ENCODE results near the gene BIRC5. TPM values are rescaled to one million over a fixed set of nuclear protein-coding genes. Genes with fewer than 3 reads are reported as not detected.
A peak's percentile ranks its signal among the peaks of the same experiment; 100 is the strongest.

BIRC5 gene
- total RNA-seq, 3 donors from 2014 or later: 2.4 to 22.4 (median 4.7) TPM

DNA sequence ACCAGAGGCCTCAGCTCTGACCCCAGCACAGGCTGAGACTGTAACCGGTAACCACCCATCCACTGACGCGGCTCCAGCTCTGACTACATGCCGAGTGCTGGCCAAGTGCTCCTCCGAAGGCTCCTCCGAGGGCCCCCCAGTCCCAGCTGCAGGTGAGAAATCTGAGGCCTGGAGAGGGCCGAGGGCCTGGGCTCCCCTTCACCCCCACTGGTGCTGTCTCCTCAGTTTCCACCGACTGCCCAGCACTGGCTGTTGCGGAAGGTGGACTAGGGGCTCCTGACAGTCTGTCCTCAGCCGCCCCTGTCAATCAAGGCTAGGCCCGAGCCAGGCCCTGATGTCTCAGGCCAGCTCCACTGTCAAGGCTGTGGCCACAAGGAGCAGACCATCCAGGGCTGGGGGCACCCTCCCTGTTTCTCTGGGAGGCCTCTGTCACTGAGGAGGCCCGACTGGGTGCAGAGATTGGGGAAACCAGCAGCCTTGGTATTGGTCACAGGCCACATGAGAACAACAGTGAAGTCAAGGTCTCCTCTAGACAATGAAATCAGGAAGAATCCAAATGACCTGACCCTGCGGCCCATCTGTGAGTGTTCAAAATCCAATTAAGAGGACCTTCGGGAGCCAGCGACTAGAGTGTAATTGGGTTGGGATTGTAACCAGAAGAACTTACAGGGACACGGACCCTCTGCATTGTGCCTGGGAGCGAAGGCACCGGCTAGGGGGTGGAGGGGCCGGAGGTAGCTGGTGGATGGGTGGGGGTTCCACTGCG lies 22.5 kb downstream of the BIRC5 start:
- no peak for ATAC-seq

DNA sequence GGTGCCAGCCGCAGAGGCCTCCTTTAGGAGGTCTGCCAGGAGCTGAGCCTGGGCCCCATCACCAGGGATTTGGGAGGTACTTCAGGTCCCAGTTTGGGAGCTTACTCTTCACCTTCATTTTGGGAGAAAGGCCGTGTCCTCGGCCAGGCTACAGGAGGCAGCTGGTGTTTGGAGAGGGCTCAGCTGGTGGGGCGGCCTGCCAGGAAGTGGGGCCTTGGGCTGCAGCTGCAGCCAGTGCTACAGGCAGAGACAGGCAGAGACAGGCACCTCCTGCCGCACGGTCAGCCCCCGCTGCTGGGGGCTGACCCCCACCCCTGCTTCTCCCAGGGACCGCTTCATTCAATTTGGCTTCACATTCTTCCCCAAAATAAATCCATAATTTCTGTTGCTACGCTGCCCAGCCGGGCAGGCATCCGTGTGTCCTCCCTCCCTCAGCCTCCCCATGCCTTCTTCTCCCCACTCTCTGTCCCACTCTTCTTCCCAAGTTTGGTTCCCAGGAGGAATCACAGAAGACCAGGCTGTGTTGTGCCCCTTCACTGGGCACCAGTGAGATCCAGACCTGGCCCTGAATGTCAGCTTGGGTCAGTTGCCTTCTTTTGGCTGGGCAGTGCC lies 23.5 kb downstream of the BIRC5 start:
- intact Hi-C loops (cut with DNase I, micrococcal nuclease): no loop called here
- no peaks in the 10 kb centered on the region for H3K36me3 ChIP-seq (ENCODE audit: low read depth)
- H3K9me3 ChIP-seq: no peaks in the 10 kb centered on the region
- TF ChIP-seq, protein P1, sequence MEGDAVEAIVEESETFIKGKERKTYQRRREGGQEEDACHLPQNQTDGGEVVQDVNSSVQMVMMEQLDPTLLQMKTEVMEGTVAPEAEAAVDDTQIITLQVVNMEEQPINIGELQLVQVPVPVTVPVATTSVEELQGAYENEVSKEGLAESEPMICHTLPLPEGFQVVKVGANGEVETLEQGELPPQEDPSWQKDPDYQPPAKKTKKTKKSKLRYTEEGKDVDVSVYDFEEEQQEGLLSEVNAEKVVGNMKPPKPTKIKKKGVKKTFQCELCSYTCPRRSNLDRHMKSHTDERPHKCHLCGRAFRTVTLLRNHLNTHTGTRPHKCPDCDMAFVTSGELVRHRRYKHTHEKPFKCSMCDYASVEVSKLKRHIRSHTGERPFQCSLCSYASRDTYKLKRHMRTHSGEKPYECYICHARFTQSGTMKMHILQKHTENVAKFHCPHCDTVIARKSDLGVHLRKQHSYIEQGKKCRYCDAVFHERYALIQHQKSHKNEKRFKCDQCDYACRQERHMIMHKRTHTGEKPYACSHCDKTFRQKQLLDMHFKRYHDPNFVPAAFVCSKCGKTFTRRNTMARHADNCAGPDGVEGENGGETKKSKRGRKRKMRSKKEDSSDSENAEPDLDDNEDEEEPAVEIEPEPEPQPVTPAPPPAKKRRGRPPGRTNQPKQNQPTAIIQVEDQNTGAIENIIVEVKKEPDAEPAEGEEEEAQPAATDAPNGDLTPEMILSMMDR (IDR thresholded peaks at IDR 0.05): no peak
- DNase-seq (no peak), ATAC-seq (no peak)
- H3K4me1 ChIP-seq (ENCODE audit: low read depth): no peaks in the 10 kb centered on the region
- H3K4me3 ChIP-seq: no peak overlapping the region

More for the DNA sequence above, 22.5 kb downstream of the BIRC5 start:
- Histone ChIP-seq H3K4me3 (no peak overlapping the region), H3K9me3 (no peaks in the 10 kb centered on the region), H3K4me1 (ENCODE audit: low read depth) (no peaks in the 10 kb centered on the region), H3K36me3 (ENCODE audit: low read depth) (no peaks in the 10 kb centered on the region)
- no peak for DNase-seq
- TF ChIP-seq, protein P1 (IDR thresholded peaks at IDR 0.05): no peak
- intact Hi-C loops (cut with DNase I, micrococcal nuclease): no loop called here

DNA sequence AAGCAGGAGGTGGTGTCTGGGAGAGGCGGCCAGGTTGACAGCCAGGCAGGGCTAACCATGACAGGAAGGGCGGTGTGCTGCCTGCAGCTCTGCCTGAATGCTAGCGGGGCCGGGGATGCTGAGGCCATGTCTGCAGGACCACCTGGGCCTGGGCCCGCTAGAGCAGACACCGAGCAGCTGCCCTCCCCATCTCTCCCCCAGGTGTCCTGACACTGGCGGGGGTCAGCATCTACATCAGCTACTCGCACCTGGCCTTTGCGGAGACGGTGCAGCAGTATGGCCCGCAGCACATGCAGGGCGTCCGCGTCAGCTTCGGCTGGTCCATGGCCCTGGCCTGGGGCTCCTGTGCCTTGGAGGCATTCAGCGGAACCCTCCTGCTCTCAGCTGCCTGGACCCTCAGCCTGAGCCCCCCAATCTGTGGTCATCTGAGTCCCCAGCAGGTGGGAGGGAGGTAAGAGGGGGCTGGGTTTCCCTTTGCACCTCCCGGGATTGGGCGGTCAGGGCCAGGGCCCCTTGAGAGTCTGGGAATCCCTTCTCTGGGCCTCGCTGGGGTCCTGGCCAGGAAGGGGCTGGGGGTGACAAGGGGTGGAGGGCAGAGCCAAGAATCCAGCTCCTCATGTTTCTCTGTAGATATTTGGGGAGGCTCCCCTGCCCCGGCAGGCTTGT lies 24.9 kb downstream of the BIRC5 start:
- TF ChIP-seq, protein P1 (IDR thresholded peaks at IDR 0.05): no peak

DNA sequence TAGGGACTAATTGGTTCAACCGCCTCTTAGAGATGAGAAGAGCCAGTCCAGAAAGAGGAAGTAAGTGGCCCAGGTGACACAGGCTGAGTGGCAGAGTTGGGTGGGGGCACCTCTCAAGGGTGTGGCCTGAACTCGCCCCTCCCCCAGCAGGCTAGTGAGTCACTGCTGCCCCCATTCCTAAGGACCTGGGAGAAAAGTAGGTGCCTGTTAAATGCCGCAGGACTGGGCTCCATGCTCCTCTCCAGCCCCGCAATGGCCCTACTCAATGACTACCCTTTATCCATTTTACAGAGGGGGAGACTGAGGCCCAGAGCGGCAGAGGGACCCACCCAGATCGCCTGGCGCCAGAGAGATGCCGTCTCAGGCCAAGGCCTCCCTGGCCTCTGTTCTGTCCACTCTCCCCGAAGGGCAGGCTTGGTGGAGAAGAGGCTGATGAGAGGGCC lies 25.5 kb downstream of the BIRC5 start:
- Histone ChIP-seq H3K4me1 (ENCODE audit: low read depth) (no peaks in the 10 kb centered on the region), H3K36me3 (ENCODE audit: low read depth) (no peaks in the 10 kb centered on the region), H3K9me3 (no peaks in the 10 kb centered on the region), H3K4me3 (no peak overlapping the region)
- TF ChIP-seq, protein P1 (IDR thresholded peaks at IDR 0.05): no peak
- intact Hi-C loops (cut with DNase I, micrococcal nuclease): no loop called here
- ATAC-seq: peak; percentile 39
- no peak for DNase-seq

More for the DNA sequence above, 24.9 kb downstream of the BIRC5 start:
- DNase-seq (no peak), ATAC-seq (no peak)
- Histone ChIP-seq H3K9me3 (no peaks in the 10 kb centered on the region), H3K36me3 (ENCODE audit: low read depth) (no peaks in the 10 kb centered on the region), H3K4me3 (no peak overlapping the region), H3K4me1 (ENCODE audit: low read depth) (no peaks in the 10 kb centered on the region)
- intact Hi-C loops (cut with DNase I, micrococcal nuclease): no loop called here

DNA sequence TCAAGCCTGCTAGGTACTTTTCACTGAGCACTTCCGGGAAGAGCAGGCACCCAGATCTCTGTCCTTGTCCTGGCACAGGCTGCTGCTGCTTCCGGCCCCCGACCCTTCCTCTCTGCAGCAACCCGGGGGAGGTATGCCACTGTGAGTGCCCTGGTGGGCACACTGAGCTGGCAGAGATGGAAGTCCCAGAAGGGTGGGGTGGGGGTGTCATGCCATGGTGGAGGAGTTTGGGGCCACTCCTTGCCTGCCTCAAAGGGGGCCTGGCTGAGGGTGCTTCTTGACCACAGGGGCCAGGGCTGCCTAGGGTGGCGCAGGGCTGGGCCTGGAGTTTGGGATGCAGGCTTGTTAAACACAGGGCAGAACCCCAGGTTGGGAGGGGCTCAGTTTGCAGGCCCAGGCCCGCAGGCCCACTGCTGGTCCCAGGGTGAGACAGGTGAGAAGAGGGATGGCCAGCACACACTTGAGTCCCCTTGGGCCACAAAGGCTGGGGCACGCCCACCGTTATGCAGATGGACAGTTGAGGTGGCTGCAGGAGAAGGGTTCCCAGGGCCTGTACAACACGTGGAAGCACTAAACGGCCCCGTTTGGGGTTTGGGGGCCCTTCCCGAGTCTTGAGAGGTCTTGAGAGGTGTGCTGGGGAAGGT lies 26.1 kb downstream of the BIRC5 start:
- no peak for ATAC-seq
- TF ChIP-seq, protein P1 (IDR thresholded peaks at IDR 0.05): no peak
- Histone ChIP-seq H3K4me3 (no peak overlapping the region), H3K9me3 (no peaks in the 10 kb centered on the region), H3K4me1 (ENCODE audit: low read depth) (no peaks in the 10 kb centered on the region), H3K36me3 (ENCODE audit: low read depth) (no peaks in the 10 kb centered on the region)
- intact Hi-C loops (cut with DNase I, micrococcal nuclease): no loop called here
- DNase-seq: no peak

Data from mucosa of descending colon (tissue), 3 donors.